ENCODE measurements around the gene ZNF296. TPM values are rescaled to one million over a fixed set of nuclear protein-coding genes. Genes with fewer than 3 reads are reported as not detected.

The ZNF296 gene
- total and polyA plus RNA-seq, 2 of the 13 experiments (the other 11 are each of a cell fraction or from before 2014, with no cell fraction given) = 0.26 to 0.62 TPM

DNA sequence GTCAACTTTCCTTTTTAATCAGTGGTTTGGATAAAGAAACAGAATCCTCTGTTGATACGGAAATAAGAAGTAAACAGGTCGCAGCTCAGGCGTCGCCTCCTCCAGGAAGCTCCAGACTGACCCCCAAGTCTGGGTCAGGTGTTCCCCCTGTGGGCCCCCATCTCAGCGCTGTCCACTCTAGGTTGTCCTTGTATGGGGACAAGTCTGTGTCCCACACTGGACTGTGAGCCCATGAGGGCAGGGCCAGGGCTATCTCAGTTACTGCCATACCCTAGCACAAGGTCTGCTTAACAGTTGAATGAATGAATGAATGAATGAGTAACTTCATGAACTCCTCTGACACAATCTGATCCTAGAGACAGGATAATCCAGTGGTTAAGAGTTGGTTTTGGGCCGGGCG lies 29.9 kb downstream of the ZNF296 start (continued):
- TF ChIP-seq, protein P1, sequence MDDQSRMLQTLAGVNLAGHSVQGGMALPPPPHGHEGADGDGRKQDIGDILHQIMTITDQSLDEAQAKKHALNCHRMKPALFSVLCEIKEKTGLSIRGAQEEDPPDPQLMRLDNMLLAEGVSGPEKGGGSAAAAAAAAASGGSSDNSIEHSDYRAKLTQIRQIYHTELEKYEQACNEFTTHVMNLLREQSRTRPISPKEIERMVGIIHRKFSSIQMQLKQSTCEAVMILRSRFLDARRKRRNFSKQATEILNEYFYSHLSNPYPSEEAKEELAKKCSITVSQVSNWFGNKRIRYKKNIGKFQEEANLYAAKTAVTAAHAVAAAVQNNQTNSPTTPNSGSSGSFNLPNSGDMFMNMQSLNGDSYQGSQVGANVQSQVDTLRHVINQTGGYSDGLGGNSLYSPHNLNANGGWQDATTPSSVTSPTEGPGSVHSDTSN (CRISPR knock-in tag; IDR thresholded peaks at IDR 0.05; ENCODE audit: borderline replicate concordance) = no peak

GRCh38 chr19:45045671-45046353 lies 30.5 kb downstream of the ZNF296 start:
- Histone ChIP-seq H3K4me2 (ENCODE audit: low read depth, low read length) (peak overlapping the region; percentile 83), H3K4me1 (ENCODE audit: insufficient read depth, low read length) (peaks cover 74% of the 10 kb centered on the region), H3K27me3 (ENCODE audit: control insufficient read depth in 1 of 2, insufficient read depth in 2 of 2, low read length in 2 of 2) (no peaks in the 10 kb centered on the region), H4K20me1 (ENCODE audit: insufficient read depth, low read length) (peaks cover 18% of the 10 kb centered on the region; the same call in 1 of the 2 replicates), H3K27ac (ENCODE audit: extremely low read length, insufficient read depth, low read length) (peak overlapping the region; percentile 83), H3K4me3 (replicated peaks in 1 of 3; ENCODE audit: insufficient read depth in 1 of 3, low read depth in 2 of 3, low read length in 3 of 3) (peak overlapping the region; percentile 24 to 64 (median 35)), H3K9ac (ENCODE audit: insufficient read depth, low read depth, low read length) (peak overlapping the region; percentile 61), H3K79me2 (ENCODE audit: insufficient read depth, low read length) (peaks cover 51% of the 10 kb centered on the region), H3K36me3 (replicated peaks in 1 of 2; ENCODE audit: control insufficient read depth in 1 of 2, insufficient read depth in 2 of 2, low read length in 2 of 2) (peaks cover 9 to 36% of the 10 kb centered on the region in 2 experiments), H3K9me3 (ENCODE audit: low read length) (no peaks in the 10 kb centered on the region), H2AFZ (ENCODE audit: low read length) (no peak overlapping the region)
- ATAC-seq (peak; percentile 95), FAIRE-seq (peak; percentile 99), DNase-seq (ENCODE audit: low spot score) (peak; percentile 95)
- no TSS peak for BruUV-seq (replicated peaks)
- intact Hi-C loops (cut with micrococcal nuclease; ENCODE audit: unreplicated experiment) (no loop called here), in situ Hi-C loops (cut with HindIII; ENCODE audit: extremely low pct_ligation_motif_present, low pct_unique_long_range_greater_than_20kb) (no loop called here)
- CTCF ChIA-PET (ENCODE audit: low intra/inter-chr PET ratio, low total read pairs) = no interaction called here
- 0% methylated on average over 12 of the region's 14 CpGs for WGBS (ENCODE audit: low lambda C conversion rate)
- POLR2A ChIA-PET = interaction anchor here (0.6 to 2.8 kb wide), 12 partner anchors 9 to 156 kb away, joined by 3 to 14 read pairs (median 4); partner anchors contain the start of genes BLOC1S3, CLPTM1, TOMM40 and TRAPPC6A
- TF ChIP-seq, protein P2, sequence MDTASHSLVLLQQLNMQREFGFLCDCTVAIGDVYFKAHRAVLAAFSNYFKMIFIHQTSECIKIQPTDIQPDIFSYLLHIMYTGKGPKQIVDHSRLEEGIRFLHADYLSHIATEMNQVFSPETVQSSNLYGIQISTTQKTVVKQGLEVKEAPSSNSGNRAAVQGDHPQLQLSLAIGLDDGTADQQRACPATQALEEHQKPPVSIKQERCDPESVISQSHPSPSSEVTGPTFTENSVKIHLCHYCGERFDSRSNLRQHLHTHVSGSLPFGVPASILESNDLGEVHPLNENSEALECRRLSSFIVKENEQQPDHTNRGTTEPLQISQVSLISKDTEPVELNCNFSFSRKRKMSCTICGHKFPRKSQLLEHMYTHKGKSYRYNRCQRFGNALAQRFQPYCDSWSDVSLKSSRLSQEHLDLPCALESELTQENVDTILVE (CRISPR knock-in tag; IDR thresholded peaks at IDR 0.05) = peak; percentile 66; the same call in 1 of the 2 replicates
- TF ChIP-seq, protein P3, sequence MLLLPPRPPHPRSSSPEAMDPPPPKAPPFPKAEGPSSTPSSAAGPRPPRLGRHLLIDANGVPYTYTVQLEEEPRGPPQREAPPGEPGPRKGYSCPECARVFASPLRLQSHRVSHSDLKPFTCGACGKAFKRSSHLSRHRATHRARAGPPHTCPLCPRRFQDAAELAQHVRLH (CRISPR knock-in tag; IDR thresholded peaks at IDR 0.05; ENCODE audit: borderline replicate concordance, low read depth) = peak; percentile 66; the same call in 1 of the 2 replicates
- TF ChIP-seq NBN (conservative IDR thresholded peaks at IDR 0.05) = no peak
- peak; percentile 95 for TF ChIP-seq GATAD2A (CRISPR knock-in tag; IDR thresholded peaks at IDR 0.05)
- TF ChIP-seq HNF4G (IDR thresholded peaks at IDR 0.05; ENCODE audit: borderline replicate concordance, low read depth, low read length) = peak; percentile 76
- peak; percentile 71; the same call in 1 of the 2 replicates for TF ChIP-seq HNF4G (CRISPR knock-in tag; IDR thresholded peaks at IDR 0.05; ENCODE audit: borderline replicate concordance, low read depth)
- no peak for TF ChIP-seq ARNT2 (CRISPR knock-in tag; IDR thresholded peaks at IDR 0.05; ENCODE audit: low read depth)
- TF ChIP-seq MLX (CRISPR knock-in tag; IDR thresholded peaks at IDR 0.05) = peak; percentile 88
- no peak for TF ChIP-seq ATF4 (CRISPR knock-in tag; IDR thresholded peaks at IDR 0.05)
- peak; percentile 73 for TF ChIP-seq ARNTL (CRISPR knock-in tag; IDR thresholded peaks at IDR 0.05)
- TF ChIP-seq ZNF558 (CRISPR knock-in tag; IDR thresholded peaks at IDR 0.05; ENCODE audit: borderline replicate concordance) = 0 out of 2 replicates have a peak, but pooled peaks have one; percentile 57
- TF ChIP-seq ZNF124 (CRISPR knock-in tag; IDR thresholded peaks at IDR 0.05) = peak; percentile 82
- peak; percentile 21; the same call in 1 of the 2 replicates for TF ChIP-seq SIX4 (CRISPR knock-in tag; IDR thresholded peaks at IDR 0.05)
- peak; percentile 78; the same call in 1 of the 2 replicates for TF ChIP-seq ZNF317 (CRISPR knock-in tag; IDR thresholded peaks at IDR 0.05)
